HCT116 (cell line): ENCODE measurements around the gene SAMSN1. TPM values are rescaled to one million over a fixed set of nuclear protein-coding genes. Genes with fewer than 3 reads are reported as not detected.

Experiments used
- ATAC-seq: fragments of 200-7000 bp; cut with Tn5 transposase; 2 replicates; pipeline ENCODE4 v1.9.1; 2020; ENCODE audit warnings: mild to moderate bottlenecking, moderate library complexity
- BruUV-seq: library from RNA; stranded (reverse); fragments of 400-500 nt; replicated peaks from 2 replicates; lab custom pipeline; 2021; lab: Mats Ljungman, UMichigan
- CTCF ChIA-PET: fragments of 300-600 bp; sonication (Branson Sonifier 250); formaldehyde crosslinking; loops from one replicate; lab custom pipeline; 2021; ENCODE audit warnings: antibody characterized with exemption; lab: Charles Lee
- POLR2A ChIA-PET: fragments of 300-600, 350-600 bp; sonication (Branson Sonifier 250); formaldehyde crosslinking; loops from one replicate; lab custom pipeline; 2021; ENCODE audit warnings: antibody characterized with exemption; lab: Charles Lee
- RAD21 ChIA-PET, 2 experiments: fragments of 300-600 bp; sonication (Branson Sonifier 250); formaldehyde crosslinking; loops; one replicate each; lab custom pipeline; 2023; ENCODE audit warnings: low total read pairs in 2 of 2; ENCODE audit not compliant: uncharacterized antibody in 2 of 2, unreplicated experiment in 2 of 2, low non-redundant PET in 1 of 2; lab: Charles Lee
- DNase-seq: peaks from one replicate; pipeline ENCODE4 v3.0.0-alpha.2; 2010; ENCODE audit warnings: low read depth, low spot score
- H2AFZ ChIP-seq: fragments of 200-600 bp; shearing (Covaris generic), sonication (generic); 2 replicates; pipeline ENCODE4 v1.6.1; 2017; ENCODE audit warnings: low read depth, mixed run types, mixed read lengths, antibody characterized with exemption, low read length; ENCODE audit not compliant: poor library complexity, severe bottlenecking
- H3K27ac ChIP-seq: 2 replicates; pipeline ENCODE4 v1.5.1; 2012; ENCODE audit warnings: low read depth, low read length
- H3K27me3 ChIP-seq: fragments of 200-600 bp; sonication (generic); 2 replicates; pipeline ENCODE4 v1.6.1; 2016; ENCODE audit warnings: mixed run types, low read length, mixed read lengths; ENCODE audit not compliant: insufficient read depth
- H3K36me3 ChIP-seq, 2 experiments: fragments of 200-500 bp in 1 of 2; fragments of 200-600 bp in 1 of 2; sonication (Bioruptor generic) in 1 of 2; sonication (generic) in 1 of 2; 2 replicates each; pipeline versions ENCODE4 v1.5.1 to v1.6.1; 2014 to 2016; ENCODE audit warnings: low read length in 2 of 2, inconsistent platforms in 1 of 2, mixed read lengths in 1 of 2, mixed run types in 1 of 2; ENCODE audit not compliant: insufficient read depth in 2 of 2, control insufficient read depth in 1 of 2
- H3K4me1 ChIP-seq, 2 experiments: fragments of 200-600 bp in 1 of 2; sonication (generic) in 1 of 2; 2 replicates each; pipeline versions ENCODE4 v1.5.1 to v1.6.1; 2012 to 2017; ENCODE audit warnings: low read length in 2 of 2, inconsistent platforms in 1 of 2, mild to moderate bottlenecking in 1 of 2, mixed read lengths in 1 of 2, mixed run types in 1 of 2, moderate library complexity in 1 of 2; ENCODE audit not compliant: insufficient read depth in 2 of 2, control insufficient read depth in 1 of 2
- H3K4me2 ChIP-seq: fragments of 200-600 bp; sonication (generic); 2 replicates; pipeline ENCODE4 v1.6.1; 2017; ENCODE audit warnings: mixed run types, low read length, mixed read lengths
- H3K4me3 ChIP-seq, 2 experiments: fragments of 200-600 bp in 1 of 2; sonication (generic) in 1 of 2; replicated peaks in 1 of 2; 2 replicates each; pipeline ENCODE4 v1.5.1; 2011 to 2016; ENCODE audit warnings: low read length in 2 of 2, control low read depth in 1 of 2, low read depth in 1 of 2, mild to moderate bottlenecking in 1 of 2, mixed read lengths in 1 of 2, mixed run types in 1 of 2
- H3K79me2 ChIP-seq: fragments of 200-600 bp; sonication (generic); 2 replicates; pipeline ENCODE4 v1.6.1; 2017; ENCODE audit warnings: mild to moderate bottlenecking, mixed run types, low read length, moderate library complexity, mixed read lengths; ENCODE audit not compliant: insufficient read depth
- H3K9ac ChIP-seq: fragments of 200-600 bp; sonication (generic); 2 replicates; pipeline ENCODE4 v1.6.1; 2016; ENCODE audit warnings: low read length, mixed read lengths
- H3K9me2 ChIP-seq: fragments of 200-600 bp; sonication (generic), shearing (Covaris generic); 2 replicates; pipeline ENCODE4 v1.6.1; 2017; ENCODE audit warnings: mixed run types, mild to moderate bottlenecking, moderate library complexity; ENCODE audit not compliant: insufficient read depth
- H3K9me3 ChIP-seq, 2 experiments: fragments of 200-500 bp in 1 of 2; fragments of 200-600 bp in 1 of 2; sonication (Bioruptor generic) in 1 of 2; sonication (generic) in 1 of 2; 2 replicates each; pipeline ENCODE4 v1.6.1; 2014 to 2017; ENCODE audit warnings: low read length in 2 of 2, mixed read lengths in 2 of 2, inconsistent platforms in 1 of 2, low read depth in 1 of 2, mild to moderate bottlenecking in 1 of 2, mixed run types in 1 of 2, moderate library complexity in 1 of 2; ENCODE audit not compliant: control insufficient read depth in 1 of 2, insufficient read depth in 1 of 2
- H4K20me1 ChIP-seq: fragments of 200-600 bp; sonication (generic), shearing (Covaris generic); 2 replicates; pipeline ENCODE4 v1.6.1; 2017; ENCODE audit warnings: mixed run types, mild to moderate bottlenecking, moderate library complexity; ENCODE audit not compliant: insufficient read depth
- CBX3 ChIP-seq: IDR thresholded peaks from 2 replicates; pipeline ENCODE4 v1.6.1; 2012; ENCODE audit warnings: low read depth
- TCF7L2 ChIP-seq: IDR thresholded peaks from 2 replicates; pipeline ENCODE4 v1.7.0; 2011; ENCODE audit warnings: borderline replicate concordance, inconsistent platforms; ENCODE audit not compliant: insufficient read depth, insufficient read length; ENCODE audit errors: extremely low read depth
- YY1 ChIP-seq: IDR thresholded peaks from 2 replicates; pipeline ENCODE4 v1.6.1; 2011; ENCODE audit warnings: low read length, low read depth, moderate library complexity, mild to moderate bottlenecking; ENCODE audit not compliant: insufficient replicate concordance; ENCODE audit errors: extremely low read depth
- ZFX ChIP-seq: fragments of 450-650 bp; IDR thresholded peaks from 2 replicates; pipeline ENCODE4 v1.6.1; 2017
- ZNF274 ChIP-seq: fragments of 200-500 bp; sonication (Bioruptor generic); IDR thresholded peaks from 2 replicates; pipeline ENCODE4 v1.6.1; 2014; ENCODE audit warnings: mild to moderate bottlenecking, low read depth, low read length, inconsistent platforms
- intact Hi-C: fragments of 100-400 bp; cut with micrococcal nuclease; formaldehyde crosslinking; loops from 2 replicates; pipeline ENCODE4 v1.10.0; 2022
- total RNA-seq: library from RNA; stranded (reverse); gene quantifications from one replicate; pipeline ENCODE4 v1.2.1, GENCODE V29; 2021; ENCODE audit not compliant: unreplicated experiment
- TF ChIP-seq, protein P1 (sequence below): IDR thresholded peaks from 2 replicates; pipeline ENCODE4 v1.6.1; 2012
- TF ChIP-seq, protein P2 (sequence below): IDR thresholded peaks from 2 replicates; pipeline ENCODE4 v1.6.1; 2012; ENCODE audit warnings: low read depth

SAMSN1 gene
- total RNA-seq, 1 experiment from 2014 or later, result 0.57 TPM

- Histone ChIP-seq H3K4me3 (no peak overlapping the region), H3K4me1 (no peaks in the 10 kb centered on the region), H3K36me3 (no peaks in the 10 kb centered on the region), H4K20me1 (no peaks in the 10 kb centered on the region), H3K9me2 (no peaks in the 10 kb centered on the region), H3K27ac (no peak overlapping the region), H3K79me2 (no peaks in the 10 kb centered on the region), H3K9ac (no peak overlapping the region), H3K4me2 (no peak overlapping the region), H3K27me3 (no peaks in the 10 kb centered on the region), H3K9me3 (no peaks in the 10 kb centered on the region), H2AFZ (no peak overlapping the region)
- ChIA-PET CTCF (no interaction called here), RAD21 (no interaction called here), POLR2A (no interaction called here)
- no peak for DNase-seq
- no peak for TF ChIP-seq CBX3
- TF ChIP-seq, protein P1, sequence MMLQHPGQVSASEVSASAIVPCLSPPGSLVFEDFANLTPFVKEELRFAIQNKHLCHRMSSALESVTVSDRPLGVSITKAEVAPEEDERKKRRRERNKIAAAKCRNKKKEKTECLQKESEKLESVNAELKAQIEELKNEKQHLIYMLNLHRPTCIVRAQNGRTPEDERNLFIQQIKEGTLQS, result no peak
- TF ChIP-seq YY1, result no peak
- no peak for TF ChIP-seq ZFX
- TF ChIP-seq, protein P2, sequence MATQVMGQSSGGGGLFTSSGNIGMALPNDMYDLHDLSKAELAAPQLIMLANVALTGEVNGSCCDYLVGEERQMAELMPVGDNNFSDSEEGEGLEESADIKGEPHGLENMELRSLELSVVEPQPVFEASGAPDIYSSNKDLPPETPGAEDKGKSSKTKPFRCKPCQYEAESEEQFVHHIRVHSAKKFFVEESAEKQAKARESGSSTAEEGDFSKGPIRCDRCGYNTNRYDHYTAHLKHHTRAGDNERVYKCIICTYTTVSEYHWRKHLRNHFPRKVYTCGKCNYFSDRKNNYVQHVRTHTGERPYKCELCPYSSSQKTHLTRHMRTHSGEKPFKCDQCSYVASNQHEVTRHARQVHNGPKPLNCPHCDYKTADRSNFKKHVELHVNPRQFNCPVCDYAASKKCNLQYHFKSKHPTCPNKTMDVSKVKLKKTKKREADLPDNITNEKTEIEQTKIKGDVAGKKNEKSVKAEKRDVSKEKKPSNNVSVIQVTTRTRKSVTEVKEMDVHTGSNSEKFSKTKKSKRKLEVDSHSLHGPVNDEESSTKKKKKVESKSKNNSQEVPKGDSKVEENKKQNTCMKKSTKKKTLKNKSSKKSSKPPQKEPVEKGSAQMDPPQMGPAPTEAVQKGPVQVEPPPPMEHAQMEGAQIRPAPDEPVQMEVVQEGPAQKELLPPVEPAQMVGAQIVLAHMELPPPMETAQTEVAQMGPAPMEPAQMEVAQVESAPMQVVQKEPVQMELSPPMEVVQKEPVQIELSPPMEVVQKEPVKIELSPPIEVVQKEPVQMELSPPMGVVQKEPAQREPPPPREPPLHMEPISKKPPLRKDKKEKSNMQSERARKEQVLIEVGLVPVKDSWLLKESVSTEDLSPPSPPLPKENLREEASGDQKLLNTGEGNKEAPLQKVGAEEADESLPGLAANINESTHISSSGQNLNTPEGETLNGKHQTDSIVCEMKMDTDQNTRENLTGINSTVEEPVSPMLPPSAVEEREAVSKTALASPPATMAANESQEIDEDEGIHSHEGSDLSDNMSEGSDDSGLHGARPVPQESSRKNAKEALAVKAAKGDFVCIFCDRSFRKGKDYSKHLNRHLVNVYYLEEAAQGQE, result no peak
- no peak for TF ChIP-seq TCF7L2
- TF ChIP-seq ZNF274, result no peak
- no peak for ATAC-seq
- BruUV-seq, result no TSS peak
- intact Hi-C loops, result no loop called here
These were observed 93.3 kb downstream of the SAMSN1 start for GRCh38 chr21:14452727-14453241.
